Stimulated activated CD4-positive, alpha-beta T cell treated with anti-CD3 and anti-CD28 coated beads, Interleukin-15, amount 100 ng/mL, for 1 hour (primary cell): Measurements from ENCODE around the gene CFAP68.
A peak's percentile ranks its signal among the peaks of the same experiment; 100 is the strongest.
"Not testable (repeated sequence)": the region's sequence is repeated elsewhere in the genome, so short reads cannot be mapped to it uniquely, and the experiment has no call there.

ENCODE experiments used
- DNase-seq, 2 donors: peaks; one replicate each; pipeline ENCODE4 v3.0.0-alpha.2; 2020; ENCODE audit warnings: low read depth in 1 of 2, low spot score in 1 of 2

The CFAP68 gene

DNA sequence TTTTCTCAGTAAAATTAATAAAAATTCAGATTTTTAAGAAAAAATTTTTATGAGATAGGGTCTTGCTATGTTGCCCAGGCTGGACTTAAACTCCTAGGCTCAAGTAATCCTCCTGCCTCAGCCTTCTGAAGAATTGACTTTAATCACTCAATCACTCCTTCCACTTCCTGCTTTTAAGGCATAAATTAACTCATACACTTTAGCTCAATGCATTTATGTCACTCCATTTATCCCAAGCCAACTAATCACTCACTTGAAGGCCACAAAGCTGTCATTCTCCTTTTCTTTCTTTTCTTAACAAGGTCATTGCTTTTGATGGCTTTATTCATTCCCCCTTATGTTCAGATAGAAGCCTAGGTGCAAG, 8.8 kb upstream of the CFAP68 start:
- no peak for DNase-seq

DNA sequence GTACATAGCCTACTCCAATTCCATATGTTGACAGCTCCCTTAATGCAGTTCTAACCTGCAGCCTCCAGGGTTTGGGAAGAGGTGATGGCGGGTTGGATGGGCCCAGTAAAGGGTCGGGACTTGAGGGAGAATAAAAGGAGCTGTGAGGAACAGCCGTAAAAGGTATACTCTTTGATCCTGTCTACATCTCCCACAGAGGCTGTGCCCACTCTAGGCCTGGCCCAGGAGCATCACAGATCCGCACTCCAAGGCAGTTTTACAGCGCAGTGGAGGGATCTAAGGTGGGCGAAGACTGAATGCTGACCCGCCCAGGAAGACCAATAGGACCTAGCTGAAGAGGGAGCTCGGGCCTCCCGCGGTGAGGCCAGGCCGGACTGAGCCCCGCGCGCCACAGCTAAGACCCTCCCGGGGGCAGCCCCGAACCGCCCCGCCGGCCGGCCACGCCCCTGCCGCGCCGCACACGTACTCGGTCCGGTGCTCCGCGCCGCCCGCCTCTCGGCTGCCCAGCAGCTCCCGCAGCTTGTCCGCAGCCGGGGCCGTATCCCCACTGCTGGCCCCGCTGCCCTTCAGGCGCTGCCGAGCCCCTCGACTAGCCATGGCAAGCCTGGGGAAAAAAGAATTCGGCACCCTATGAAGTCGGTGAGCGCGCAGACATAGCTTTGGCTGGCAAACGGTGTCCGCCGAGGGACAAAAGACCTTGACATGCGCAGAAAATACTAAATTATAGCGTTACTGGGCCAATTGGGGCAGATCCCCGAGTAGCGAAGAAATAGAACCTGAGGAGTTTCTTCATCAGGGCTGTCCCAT, 8.3 kb upstream of the CFAP68 start, which contains the start of gene ALG9:
Gene ALG9, minus strand, starts transcription at position 696 of the 807 bp plus-strand sequence. Its CDS starts 99 bp downstream, at position 597.
- DNase-seq: peak; percentile 79 to 88

- DNase-seq: no peak
Observed at GRCh38 chr11:111871693-111872161, 7.6 kb upstream of the CFAP68 start.

- DNase-seq: no peak
Observed at GRCh38 chr11:111878385-111878848, 924 bp upstream of the CFAP68 start.

DNA sequence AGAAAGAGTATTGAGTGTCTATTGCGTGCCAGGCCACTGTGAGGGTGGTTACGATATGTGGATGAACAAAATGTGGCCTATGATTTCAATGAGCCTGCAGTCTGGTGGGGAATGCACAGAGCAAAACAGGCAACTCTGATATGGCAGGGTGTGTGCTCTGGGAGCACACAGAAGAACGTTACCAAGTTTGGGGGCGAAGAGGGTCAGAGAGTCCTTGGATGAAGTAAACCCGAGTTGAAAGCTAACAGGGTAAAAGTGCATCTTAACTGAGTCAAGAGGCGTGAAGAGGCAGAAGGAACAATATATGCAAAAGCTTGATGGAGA, 258 bp downstream of the CFAP68 start:
- no peak for DNase-seq

DNA sequence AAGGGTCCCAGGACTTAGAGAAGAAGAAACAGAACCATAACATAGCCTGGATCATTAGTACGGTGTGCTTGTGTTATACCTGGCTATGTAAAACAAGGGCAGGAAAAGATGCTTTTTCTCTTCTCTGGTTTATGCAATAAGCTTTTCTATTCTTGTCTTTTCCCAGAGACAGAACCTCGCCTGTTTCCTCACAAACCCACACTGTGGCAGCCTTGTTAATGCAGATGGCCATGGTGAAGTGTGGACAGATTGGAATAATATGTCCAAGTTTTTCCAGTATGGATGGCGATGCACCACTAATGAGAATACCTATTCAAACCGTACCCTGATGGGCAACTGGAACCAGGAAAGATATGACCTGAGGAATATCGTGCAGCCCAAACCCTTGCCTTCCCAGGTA, 2.9 kb downstream of the CFAP68 start:
- no peak for DNase-seq

DNA sequence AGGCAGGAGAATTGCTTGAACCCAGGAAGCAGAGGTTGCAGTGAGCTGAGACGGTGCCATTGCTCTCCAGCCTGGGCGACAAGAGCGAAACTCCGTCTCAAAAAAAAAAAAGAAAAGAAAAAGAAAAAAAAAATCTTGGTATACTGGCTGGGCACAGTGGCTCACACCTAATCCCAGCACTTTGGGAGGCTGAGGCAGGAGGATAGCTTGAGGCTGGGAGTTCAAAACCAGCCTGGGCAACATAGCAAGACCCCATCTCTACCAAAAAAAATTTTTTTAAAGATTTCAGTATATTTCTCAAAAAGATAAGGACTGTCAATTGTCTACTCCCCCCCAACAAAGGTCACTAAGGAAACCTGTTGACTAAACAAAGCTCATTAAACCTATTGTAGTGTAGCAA, 5.7 kb downstream of the CFAP68 start:
- not testable (repeated sequence) for DNase-seq

- no peak for DNase-seq
Observed at GRCh38 chr11:111886032-111886431, 6.7 kb downstream of the CFAP68 start.

- DNase-seq: no peak
Observed at GRCh38 chr11:111886844-111887243, 7.5 kb downstream of the CFAP68 start.

GRCh38 chr11:111905411-111905810, 26.1 kb downstream of the CFAP68 start:
- DNase-seq: no peak

- DNase-seq: no peak
Observed at GRCh38 chr11:111906680-111907079, 27.3 kb downstream of the CFAP68 start.

DNA sequence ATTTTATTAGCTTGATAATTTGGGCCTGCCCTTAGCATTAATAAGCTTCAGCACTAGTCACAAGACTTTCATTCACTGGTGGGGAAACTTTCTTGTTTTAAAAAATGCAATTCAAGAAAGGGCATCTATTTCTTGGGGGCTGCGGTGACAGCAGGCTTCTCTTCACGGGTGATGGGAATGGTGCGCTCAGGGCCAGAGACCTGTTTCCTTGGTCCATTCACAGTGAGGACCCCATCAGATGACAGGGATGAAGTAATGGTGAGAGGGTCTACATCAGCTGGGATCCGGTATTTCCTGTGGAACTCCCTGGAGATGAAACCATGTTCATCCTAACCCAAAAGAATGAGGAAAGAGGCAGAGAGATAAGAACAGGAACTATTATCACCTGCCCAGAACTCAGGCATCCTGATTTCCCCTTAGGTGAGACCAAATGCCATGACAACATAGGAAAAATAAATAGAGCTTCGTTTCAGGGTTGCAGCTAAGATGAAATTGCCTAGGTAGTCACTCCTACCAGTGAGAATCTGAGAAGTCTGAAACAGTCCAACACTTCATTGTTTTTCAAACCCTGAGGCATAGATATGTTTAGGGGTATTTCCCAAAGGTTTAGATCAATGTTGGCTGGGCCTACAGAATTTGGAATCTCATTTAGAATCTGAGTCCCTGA, 29.4 kb downstream of the CFAP68 start:
- DNase-seq: no peak

GRCh38 chr11:111909378-111909777, 30.0 kb downstream of the CFAP68 start:
- no peak for DNase-seq

DNA sequence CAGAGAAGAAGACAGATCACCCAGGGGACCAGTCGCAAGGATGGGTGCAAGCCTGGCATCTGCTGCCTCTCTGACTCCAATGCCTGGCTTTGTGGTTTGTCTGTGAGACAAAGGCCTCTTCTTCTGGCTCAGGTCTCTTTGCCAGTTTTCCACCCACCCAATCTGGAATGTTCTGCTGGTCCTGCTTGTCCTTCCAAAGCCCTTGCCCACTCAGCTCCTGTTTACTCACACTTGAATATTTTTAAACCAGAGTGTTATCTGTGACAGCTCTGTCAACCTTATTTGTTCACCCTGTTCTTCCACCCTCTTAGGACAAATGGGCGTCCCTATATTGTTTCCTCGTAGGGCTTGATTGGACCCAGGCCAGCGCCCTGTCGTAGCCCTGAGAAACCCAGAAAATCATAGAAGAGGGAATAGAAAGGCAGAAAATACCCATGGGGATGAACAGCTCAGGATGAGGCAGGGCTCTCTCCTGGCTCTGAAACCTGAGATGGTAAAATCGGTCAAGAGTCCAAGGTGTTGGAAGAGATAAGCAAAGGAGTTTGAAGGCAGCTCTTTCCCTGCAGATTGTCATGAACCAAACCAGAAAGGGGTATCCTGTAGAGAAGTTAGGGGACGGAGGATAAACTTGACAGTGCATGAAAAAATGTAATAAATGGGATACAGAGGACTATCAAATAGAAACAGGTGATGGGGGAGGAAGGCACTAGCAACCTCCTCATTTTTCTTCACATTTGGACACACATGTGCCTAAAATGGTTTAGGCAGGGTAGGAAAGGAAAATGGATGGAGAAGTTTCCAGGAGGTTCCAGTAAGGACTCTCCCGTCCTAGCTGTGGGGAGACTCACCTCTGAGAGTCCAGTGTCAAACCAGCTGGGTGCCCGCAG, 31.6 kb downstream of the CFAP68 start:
- DNase-seq: no peak

DNA sequence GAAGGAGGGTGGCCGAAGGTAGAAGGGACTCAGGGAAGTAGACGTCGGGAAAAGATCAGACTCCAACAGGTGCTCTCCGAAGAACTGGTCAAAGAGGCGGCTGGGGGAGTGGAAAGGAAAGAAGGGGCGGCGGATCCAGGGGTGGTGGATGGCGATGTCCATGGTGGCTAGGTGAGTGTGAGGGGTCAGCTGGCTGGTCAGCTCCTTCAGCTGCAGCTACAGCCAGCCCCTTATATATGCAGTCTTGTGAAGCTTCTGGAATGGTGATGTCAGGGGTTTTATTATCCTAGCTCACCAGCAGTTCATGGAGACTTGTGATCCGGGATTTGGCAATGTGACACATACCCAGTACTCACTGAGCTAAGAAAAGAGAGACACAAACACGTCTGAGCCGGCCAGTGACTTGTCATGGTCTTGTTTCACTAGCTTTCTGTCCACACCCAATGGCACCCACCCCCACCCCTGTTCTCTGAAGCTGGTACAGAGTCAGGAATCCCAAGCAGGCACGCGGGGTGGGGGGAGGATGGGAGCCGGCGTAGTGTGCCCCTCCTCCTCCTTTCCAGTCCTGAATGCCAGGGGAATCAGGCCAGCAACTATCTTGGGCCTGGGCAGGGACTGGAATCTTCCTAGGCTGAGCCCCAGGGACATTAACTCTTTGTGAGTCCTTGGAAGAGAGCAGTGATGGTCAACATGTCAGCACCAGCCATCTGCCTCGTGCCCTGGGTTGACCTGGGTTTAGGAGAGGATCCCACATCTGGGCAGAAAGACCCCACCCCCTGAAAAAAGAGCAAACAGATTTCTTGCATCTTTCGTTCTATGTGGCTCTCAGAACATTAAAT, 32.4 kb downstream of the CFAP68 start, which contains the start of gene CRYAB:
Gene CRYAB, minus strand, starts transcription at position 208 of the 839 bp plus-strand sequence. Its CDS starts 46 bp downstream, at position 162.
- no peak for DNase-seq

DNA sequence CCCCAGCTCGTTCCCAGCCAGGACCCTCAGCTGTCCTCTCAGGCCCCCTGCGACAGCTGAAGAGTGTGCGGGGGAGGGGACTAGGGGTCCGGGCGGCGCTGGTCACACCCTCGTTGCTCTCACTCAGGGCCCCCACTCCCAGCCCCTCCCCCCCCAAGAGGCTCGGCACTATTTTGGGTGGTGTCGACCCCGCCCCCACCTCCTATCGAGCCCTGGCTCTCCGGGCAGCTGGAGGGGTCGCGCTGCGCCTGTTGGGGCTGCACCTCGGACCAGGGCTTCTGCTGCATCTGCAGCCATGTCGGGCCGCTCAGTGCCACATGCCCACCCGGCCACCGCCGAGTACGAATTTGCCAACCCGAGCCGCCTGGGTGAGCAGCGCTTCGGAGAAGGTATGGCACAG, 33.2 kb downstream of the CFAP68 start, which contains the start of gene HSPB2:
Gene HSPB2, plus strand, starts transcription at position 200 of the 400 bp plus-strand sequence. Its CDS starts 96 bp downstream, at position 296.
- DNase-seq: no peak

- DNase-seq: no peak
Observed at GRCh38 chr11:111913031-111913861, 33.9 kb downstream of the CFAP68 start.

- no peak for DNase-seq
Observed at GRCh38 chr11:111913997-111914396, 34.7 kb downstream of the CFAP68 start.

- DNase-seq: no peak
Observed at GRCh38 chr11:111916768-111917167, 37.4 kb downstream of the CFAP68 start.
